ENCODE results near the gene MAGEA9.
"Not testable (repeated sequence)": the region's sequence is repeated elsewhere in the genome, so short reads cannot be mapped to it uniquely, and the experiment has no call there.

MAGEA9 gene

GRCh38 chrX:149760965-149761364, 20.8 kb upstream of the MAGEA9 start:
- Mint-ChIP-seq H3K27me3 (ENCODE audit: low read depth, poor library complexity) (peaks cover 8% of the 10 kb centered on the region), H3K9me3 (peaks cover 64% of the 10 kb centered on the region), H3K27ac (no peak overlapping the region), H3K36me3 (ENCODE audit: low read depth) (no peaks in the 10 kb centered on the region), H3K4me1 (no peaks in the 10 kb centered on the region), H3K4me3 (no peak overlapping the region)
- no peak for DNase-seq
- no peak for TF ChIP-seq CTCF (IDR thresholded peaks at IDR 0.05)

DNA sequence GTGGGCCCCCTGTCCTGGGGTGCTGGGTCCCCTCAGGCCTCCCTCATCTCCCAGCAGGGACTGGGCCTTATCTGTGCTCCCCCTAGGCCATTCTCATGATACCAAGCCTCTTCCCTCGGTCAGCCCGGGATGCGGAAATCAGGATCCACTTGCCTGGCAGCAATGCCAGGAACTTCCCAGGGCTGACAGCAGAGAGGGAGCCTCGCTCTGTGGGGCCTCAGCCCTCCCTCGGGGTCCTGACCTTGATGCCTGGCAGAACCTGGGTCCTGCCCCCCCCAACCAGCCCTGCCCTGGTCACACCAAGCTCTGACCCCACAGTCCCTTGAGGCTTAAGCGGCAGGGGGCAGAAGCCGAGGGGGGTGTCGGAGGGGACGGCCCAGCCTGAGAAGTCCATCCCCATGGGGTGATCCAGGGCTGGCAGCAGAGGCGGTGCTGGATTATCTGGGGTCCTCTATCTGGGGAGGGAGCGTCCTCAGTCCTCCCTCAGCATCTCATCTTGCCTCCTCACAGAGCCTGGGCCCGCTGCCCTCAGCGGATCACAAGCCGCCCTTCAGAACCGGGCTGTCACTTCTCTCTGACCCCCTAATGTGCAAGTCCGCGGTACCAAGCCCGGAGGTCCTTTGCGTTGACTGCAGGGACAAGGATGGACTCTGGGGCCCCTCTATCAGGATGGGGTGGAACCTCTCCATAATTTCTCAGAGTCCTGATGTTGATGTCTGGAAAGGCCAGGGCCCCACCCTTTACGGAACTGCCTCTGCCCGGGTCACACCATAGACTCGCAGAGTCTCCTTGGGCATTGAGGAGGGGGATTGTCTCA, 19.7 kb upstream of the MAGEA9 start:
- H3K9me3 Mint-ChIP-seq: peaks cover 59% of the 10 kb centered on the region
- not testable (repeated sequence) for H3K27ac Mint-ChIP-seq; H3K4me3 Mint-ChIP-seq; H3K27me3 Mint-ChIP-seq (ENCODE audit: low read depth, poor library complexity); H3K36me3 Mint-ChIP-seq (ENCODE audit: low read depth); DNase-seq; H3K4me1 Mint-ChIP-seq

DNA sequence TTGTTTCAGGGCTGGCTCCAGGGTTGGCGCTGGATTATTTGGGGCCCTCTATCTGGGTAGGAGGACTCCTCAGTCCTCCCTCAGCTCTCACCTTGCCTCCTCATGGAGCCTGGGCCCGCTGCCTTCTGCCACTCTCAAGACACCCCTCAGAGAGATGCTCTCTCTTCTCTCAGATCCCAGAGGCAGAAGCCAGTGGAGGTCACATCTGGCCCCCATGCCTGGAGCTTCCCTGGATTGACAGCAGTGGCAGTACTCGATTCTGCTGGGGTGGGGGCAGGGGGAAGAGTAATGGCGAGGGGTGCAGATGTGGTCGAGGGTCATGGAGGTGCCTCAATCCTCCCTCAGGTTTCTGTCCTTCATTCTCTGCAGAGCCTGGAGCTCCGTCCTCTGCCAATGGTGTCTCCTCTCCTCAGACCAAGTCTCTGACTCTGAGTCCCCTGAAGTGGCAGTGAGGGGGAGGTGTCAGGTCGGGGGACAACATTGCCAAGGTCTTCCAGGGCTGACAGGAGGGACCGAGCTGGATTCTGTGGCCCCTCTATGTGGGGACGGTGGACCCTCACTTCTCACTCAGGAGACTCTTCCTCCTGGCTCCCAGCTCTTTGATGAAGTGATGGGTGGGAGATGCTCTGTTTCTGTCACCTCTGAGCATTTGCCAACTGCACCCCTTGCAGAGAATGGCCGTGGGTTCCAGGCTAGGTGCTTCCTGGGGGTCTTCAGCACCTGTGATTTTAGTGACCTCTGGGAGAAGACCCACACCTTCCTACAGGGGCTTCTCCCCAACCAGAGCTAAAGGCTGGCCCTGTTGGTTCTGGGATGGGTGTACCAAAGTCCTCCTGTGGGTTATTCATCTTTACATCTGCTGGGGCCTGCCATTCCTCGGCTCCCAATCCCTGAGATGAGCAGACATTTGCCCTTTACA, 18.8 kb upstream of the MAGEA9 start:
- no peak for TF ChIP-seq CTCF (IDR thresholded peaks at IDR 0.05)
- Mint-ChIP-seq H3K27me3 (ENCODE audit: low read depth, poor library complexity) (peaks cover 8% of the 10 kb centered on the region), H3K36me3 (ENCODE audit: low read depth) (no peaks in the 10 kb centered on the region), H3K9me3 (peaks cover 60% of the 10 kb centered on the region), H3K4me3 (no peak overlapping the region), H3K4me1 (no peaks in the 10 kb centered on the region), H3K27ac (no peak overlapping the region)
- no peak for DNase-seq

- H3K9me3 Mint-ChIP-seq, H3K4me1 Mint-ChIP-seq, H3K27ac Mint-ChIP-seq: not testable (repeated sequence)
These were observed 11.4 kb upstream of the MAGEA9 start for GRCh38 chrX:149770344-149770743.

GRCh38 chrX:149773026-149773425, 8.7 kb upstream of the MAGEA9 start:
- DNase-seq; H3K4me3 Mint-ChIP-seq; H3K27ac Mint-ChIP-seq; H3K9me3 Mint-ChIP-seq; H3K4me1 Mint-ChIP-seq; H3K27me3 Mint-ChIP-seq (ENCODE audit: low read depth, poor library complexity); H3K36me3 Mint-ChIP-seq (ENCODE audit: low read depth): not testable (repeated sequence)

More at GRCh38 chrX:149770344-149770743, 11.4 kb upstream of the MAGEA9 start:
- not testable (repeated sequence) for H3K4me3 Mint-ChIP-seq; H3K27me3 Mint-ChIP-seq (ENCODE audit: low read depth, poor library complexity); DNase-seq; H3K36me3 Mint-ChIP-seq (ENCODE audit: low read depth)

DNA sequence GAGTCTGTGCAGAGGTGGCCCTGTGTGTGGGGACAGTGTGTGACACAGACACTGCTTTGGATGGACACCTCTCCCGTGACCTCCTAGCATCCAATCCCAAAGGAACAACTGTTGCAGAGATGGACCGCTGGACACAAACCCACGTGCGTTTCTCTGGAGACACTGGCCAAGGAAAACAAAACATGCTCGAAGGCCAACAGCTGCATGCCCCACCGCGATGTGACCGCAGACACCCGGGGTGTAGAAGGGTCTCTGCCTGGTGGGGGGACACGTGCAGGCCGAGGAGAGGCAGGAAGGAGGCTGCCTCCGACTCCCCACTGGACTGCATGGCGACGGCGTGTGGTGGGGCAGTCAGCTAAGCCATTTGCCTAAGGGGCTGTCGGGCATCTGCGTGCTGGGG, 8.0 kb upstream of the MAGEA9 start, which contains the start of gene HSFX1:
HSFX1 (plus strand) TSS at position 301 of the 400 bp plus-strand sequence. CDS start 614 bp downstream, outside the sequence.
- H3K4me3 Mint-ChIP-seq; H3K27ac Mint-ChIP-seq; H3K36me3 Mint-ChIP-seq (ENCODE audit: low read depth); DNase-seq; H3K9me3 Mint-ChIP-seq; H3K4me1 Mint-ChIP-seq; H3K27me3 Mint-ChIP-seq (ENCODE audit: low read depth, poor library complexity): not testable (repeated sequence)

DNA sequence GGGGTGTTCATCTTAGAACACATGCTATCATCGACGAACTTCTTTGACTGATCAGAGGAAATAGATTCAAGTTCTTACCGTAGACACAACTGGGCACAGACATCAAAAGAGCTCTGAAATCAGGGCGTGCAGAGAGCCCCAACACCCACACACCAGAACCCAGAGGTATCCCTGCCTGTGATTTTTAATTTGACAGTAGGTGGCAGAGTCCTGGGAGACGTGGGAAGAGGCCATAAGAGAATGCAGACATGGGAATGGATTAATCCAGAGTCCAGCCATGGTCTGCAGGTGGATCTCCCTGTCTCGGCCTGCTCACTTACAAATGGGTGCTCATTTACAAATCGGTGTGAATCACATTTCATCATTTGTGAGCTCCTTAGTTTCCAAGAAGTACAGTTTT, 3.7 kb upstream of the MAGEA9 start:
- DNase-seq; H3K27ac Mint-ChIP-seq; H3K9me3 Mint-ChIP-seq; H3K4me1 Mint-ChIP-seq; H3K36me3 Mint-ChIP-seq (ENCODE audit: low read depth); H3K4me3 Mint-ChIP-seq; H3K27me3 Mint-ChIP-seq (ENCODE audit: low read depth, poor library complexity): not testable (repeated sequence)

- DNase-seq; H3K36me3 Mint-ChIP-seq (ENCODE audit: low read depth); H3K4me3 Mint-ChIP-seq; H3K27me3 Mint-ChIP-seq (ENCODE audit: low read depth, poor library complexity); H3K27ac Mint-ChIP-seq: not testable (repeated sequence)
- Mint-ChIP-seq H3K4me1 (peaks cover 13% of the 10 kb centered on the region), H3K9me3 (peaks cover 33% of the 10 kb centered on the region)
These were observed 13.8 kb downstream of the MAGEA9 start for GRCh38 chrX:149795531-149795930.
